C4-2B (cell line): ENCODE measurements around the gene OSBP2.

Source experiments
- H3K27ac ChIP-seq: fragments of 450-650 bp; 2 replicates; pipeline ENCODE4 v1.5.1; 2017
- ZFX ChIP-seq: fragments of 450-650 bp; IDR thresholded peaks from 2 replicates; pipeline ENCODE4 v1.6.1; 2017
- TF ChIP-seq, protein P1 (sequence below): fragments of 450-650 bp; conservative IDR thresholded peaks from 2 replicates; pipeline ENCODE4 v1.5.1; 2017; ENCODE audit warnings: mild to moderate bottlenecking

OSBP2 gene

DNA sequence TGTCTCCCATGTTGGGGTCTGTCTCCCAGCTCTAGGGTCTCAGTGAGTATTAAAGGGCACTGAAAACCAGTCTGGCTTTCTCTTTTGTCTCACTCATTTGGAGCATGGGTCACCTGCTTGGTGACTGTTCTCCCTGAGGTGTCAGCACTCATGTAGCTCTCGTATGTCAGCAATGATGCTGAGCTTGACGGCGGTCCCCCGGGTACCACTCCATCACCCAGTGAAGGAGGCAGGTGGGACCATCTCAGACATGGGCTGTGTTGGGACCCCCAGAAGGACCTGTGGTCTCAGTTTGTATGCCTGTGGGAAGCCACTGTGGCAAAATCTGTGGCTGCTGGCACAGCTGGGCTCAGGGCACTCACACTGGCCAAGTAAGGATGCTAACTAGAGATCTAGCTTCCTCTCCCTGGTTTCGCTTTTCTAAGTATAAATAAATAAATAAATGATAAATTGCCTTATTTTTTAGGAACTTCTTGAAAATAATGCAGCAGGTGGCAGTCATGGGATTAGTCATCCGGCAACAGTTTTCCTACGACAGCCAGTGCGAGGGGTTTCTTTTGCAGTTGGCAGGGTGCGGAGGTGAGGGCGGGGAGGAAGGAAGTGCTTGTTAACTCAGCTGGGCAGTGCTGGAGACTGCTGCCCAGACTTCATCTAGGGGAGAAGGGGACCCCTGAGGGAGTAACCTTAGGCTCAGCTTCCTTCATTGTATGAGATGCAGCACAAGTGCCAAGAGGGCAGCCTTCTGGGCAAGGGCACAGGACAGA lies 48.8 kb downstream of the OSBP2 start:
- TF ChIP-seq ZFX: no peak
- TF ChIP-seq, protein P1, sequence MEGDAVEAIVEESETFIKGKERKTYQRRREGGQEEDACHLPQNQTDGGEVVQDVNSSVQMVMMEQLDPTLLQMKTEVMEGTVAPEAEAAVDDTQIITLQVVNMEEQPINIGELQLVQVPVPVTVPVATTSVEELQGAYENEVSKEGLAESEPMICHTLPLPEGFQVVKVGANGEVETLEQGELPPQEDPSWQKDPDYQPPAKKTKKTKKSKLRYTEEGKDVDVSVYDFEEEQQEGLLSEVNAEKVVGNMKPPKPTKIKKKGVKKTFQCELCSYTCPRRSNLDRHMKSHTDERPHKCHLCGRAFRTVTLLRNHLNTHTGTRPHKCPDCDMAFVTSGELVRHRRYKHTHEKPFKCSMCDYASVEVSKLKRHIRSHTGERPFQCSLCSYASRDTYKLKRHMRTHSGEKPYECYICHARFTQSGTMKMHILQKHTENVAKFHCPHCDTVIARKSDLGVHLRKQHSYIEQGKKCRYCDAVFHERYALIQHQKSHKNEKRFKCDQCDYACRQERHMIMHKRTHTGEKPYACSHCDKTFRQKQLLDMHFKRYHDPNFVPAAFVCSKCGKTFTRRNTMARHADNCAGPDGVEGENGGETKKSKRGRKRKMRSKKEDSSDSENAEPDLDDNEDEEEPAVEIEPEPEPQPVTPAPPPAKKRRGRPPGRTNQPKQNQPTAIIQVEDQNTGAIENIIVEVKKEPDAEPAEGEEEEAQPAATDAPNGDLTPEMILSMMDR: no peak
- no peak overlapping the region for H3K27ac ChIP-seq

DNA sequence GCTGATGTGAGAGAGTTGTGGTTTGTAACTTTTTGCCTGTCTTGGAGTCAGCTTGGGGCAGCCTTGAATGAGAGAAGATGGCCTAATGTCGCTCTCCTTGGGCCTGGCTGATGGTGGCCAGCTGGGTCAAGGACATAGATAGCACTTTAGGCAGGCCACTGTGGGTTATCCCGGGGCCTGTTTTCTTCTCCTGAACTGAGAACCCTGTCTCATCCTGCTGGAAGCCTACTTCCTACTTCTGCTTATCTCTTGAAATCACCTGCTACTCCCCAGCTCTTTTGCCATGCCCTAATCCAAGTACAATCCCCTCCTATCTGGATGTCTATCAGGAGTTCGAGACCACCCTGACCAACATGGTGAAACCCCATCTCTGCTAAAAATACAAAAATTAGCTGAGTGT lies 49.5 kb downstream of the OSBP2 start:
- H3K27ac ChIP-seq: no peak overlapping the region
- TF ChIP-seq ZFX: no peak
- TF ChIP-seq, protein P1: no peak

DNA sequence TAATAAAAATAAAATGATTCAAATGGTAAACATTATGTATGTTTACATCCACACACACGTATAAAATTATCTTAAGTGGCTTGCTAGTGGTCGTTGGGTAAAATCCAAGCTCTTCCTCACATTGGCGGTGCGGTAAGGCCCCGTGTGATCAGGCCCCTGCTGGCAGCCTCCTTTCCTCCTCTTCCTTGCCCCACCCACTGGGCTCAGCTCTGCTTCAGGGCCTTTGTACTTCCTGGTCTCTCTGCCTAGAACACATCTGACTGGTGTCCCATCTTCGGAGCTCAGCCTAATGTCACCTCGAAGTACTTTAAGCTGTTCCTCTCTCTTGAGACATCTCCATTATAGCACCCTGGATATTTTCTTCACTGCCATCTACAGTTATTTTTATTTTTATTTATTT lies 52.8 kb downstream of the OSBP2 start:
- TF ChIP-seq ZFX: no peak
- TF ChIP-seq, protein P1: no peak

DNA sequence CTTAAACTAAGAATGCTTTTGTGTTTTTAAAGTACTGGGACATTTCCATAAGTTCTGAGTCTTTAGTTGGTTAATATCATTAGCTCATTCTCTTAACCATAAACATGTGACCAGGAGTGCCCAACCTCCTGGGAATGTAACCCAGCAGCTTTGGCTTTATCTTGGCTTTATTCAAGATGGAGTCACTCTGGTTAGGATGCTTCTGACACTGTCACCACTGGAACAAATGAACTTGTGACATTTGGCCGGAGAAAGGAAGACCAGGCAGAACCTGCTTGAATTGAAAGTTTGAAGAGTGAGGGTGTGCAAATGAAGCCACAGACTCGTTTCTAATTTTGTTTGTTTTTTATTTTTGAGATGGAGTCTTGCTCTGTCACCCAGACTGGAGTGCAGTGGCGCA lies 54.6 kb downstream of the OSBP2 start:
- H3K27ac ChIP-seq: no peak overlapping the region
- TF ChIP-seq ZFX: no peak
- TF ChIP-seq, protein P1: no peak

More for the DNA sequence above, 52.8 kb downstream of the OSBP2 start:
- H3K27ac ChIP-seq: no peak overlapping the region

DNA sequence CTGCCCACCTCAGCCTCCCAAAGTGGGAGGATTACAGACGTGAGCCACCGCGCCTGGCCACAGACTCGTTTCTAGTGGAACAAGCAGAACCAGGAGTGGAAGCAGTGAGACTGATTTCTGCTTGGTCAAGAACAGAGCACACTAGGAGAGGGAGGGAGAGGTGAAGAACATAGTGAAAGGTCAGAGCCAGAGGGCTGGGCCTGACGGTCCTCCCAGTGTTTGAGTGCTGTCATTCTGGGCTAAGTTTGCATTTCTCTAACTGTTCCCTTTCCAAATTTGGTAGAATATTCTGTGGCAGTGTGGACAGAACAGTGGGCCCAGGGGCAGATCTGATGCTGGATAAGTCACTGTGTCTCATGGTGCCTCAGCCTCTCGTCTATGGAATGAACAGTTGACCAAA lies 55.2 kb downstream of the OSBP2 start:
- TF ChIP-seq ZFX: no peak
- TF ChIP-seq, protein P1: no peak
- no peak overlapping the region for H3K27ac ChIP-seq

DNA sequence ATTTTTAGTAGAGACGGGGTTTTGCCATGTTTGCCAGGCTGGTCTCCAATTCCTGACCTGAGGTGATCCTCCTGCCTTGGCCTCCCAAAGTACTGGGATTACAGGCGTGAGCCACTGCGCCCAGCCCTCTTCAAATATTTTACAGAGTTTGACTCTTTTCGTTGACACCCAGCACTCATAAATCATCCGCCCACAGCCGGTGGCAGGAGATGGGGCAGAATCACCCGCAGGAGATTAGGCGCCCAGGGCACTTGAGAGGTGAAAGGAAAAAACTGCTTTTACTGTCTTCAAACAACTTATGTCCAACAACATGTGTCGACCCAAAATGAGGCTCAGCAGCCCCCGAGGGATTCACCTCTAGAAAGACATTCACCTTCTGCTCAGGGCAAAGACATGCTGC lies 56.9 kb downstream of the OSBP2 start:
- H3K27ac ChIP-seq: no peak overlapping the region
- TF ChIP-seq, protein P1: no peak
- no peak for TF ChIP-seq ZFX

DNA sequence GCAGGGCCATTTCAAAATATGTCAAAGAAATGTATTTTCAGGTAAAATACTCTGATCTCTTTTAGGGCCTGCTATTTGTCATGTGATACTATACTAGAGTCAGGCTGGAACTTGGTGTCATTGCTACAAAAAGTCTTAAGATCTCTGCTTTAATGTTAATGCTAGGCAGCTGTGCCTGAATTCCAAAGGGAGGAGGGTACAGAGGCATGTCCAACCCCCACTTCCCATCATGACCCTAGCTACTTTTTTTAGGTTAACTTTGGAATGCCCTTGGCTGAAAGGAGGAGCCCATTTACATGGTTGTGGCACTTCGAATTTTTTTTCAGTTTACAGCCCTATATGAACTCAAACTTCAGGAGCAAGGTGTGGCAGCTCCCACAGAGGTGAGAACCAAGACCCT lies 58.1 kb downstream of the OSBP2 start:
- TF ChIP-seq ZFX: no peak
- TF ChIP-seq, protein P1: no peak

More for the DNA sequence above, 58.1 kb downstream of the OSBP2 start:
- H3K27ac ChIP-seq: peak overlapping the region; percentile 70; the same call in 1 of the 2 replicates
